Stimulated activated naive CD8-positive, alpha-beta T cell treated with anti-CD3 and anti-CD28 coated beads, Interleukin-15, amount 100 ng/mL, for 72 hours (primary cell): ENCODE measurements around the gene SETD2.
"Not testable (repeated sequence)": the region's sequence is repeated elsewhere in the genome, so short reads cannot be mapped to it uniquely, and the experiment has no call there.

Source experiments
- ATAC-seq: fragments of 150-1000 bp; cut with Tn5 transposase; 2 replicates; pipeline ENCODE4 v1.10.0; 2021; ENCODE audit warnings: mild to moderate bottlenecking, moderate library complexity
- DNase-seq, 2 donors: peaks; one replicate each; pipeline ENCODE4 v3.0.0; 2021 to 2022
- H3K27ac Mint-ChIP-seq, 2 donors: one replicate each; pipeline ENCODE4 v1.8.0; 2022; ENCODE audit warnings: mild to moderate bottlenecking in 2 of 2, mixed read lengths in 2 of 2, moderate library complexity in 2 of 2
- H3K27me3 Mint-ChIP-seq: one replicate; pipeline ENCODE4 v1.8.0; 2022; ENCODE audit warnings: mixed read lengths
- H3K4me1 Mint-ChIP-seq: one replicate; pipeline ENCODE4 v1.8.0; 2022; ENCODE audit warnings: mild to moderate bottlenecking, mixed read lengths
- H3K4me3 Mint-ChIP-seq, 2 donors: one replicate each; pipeline ENCODE4 v1.8.0; 2022; ENCODE audit warnings: mild to moderate bottlenecking in 2 of 2, mixed read lengths in 2 of 2, moderate library complexity in 1 of 2
- H3K9me3 Mint-ChIP-seq, 2 donors: one replicate each; pipeline ENCODE4 v1.8.0; 2022; ENCODE audit warnings: mixed read lengths in 2 of 2

SETD2 gene

DNA sequence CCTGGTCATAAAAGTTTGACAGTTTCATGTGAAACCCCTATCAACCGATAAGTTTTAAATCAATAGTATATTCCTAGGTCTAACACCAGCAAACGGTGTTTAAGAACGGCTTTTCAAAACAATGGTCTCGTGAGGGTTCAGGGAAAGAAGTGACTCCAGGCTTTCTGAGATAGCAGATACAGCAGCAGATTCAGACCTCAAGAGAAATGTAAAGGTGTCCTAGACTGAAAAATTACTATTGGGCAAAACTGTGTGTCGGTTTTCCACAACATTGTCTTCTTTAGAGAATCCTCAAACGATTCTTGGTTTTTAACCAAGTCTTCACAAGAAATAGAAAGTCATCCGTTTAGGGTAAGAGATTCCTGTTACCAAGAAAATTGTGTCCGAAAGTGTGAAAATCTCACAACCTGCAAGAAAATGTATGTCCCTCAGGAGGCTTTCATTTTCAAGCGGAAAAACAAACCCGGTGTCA, 1.2 kb downstream of the SETD2 start:
- H3K4me1 Mint-ChIP-seq, result peaks cover 56% of the 10 kb centered on the region
- no peak for ATAC-seq
- H3K9me3 Mint-ChIP-seq, result no peaks in the 10 kb centered on the region
- no peaks in the 10 kb centered on the region for H3K27me3 Mint-ChIP-seq
- H3K4me3 Mint-ChIP-seq, result peak overlapping the region; percentile 84 to 92
- no peak for DNase-seq
- peak overlapping the region; percentile 99 for H3K27ac Mint-ChIP-seq

DNA sequence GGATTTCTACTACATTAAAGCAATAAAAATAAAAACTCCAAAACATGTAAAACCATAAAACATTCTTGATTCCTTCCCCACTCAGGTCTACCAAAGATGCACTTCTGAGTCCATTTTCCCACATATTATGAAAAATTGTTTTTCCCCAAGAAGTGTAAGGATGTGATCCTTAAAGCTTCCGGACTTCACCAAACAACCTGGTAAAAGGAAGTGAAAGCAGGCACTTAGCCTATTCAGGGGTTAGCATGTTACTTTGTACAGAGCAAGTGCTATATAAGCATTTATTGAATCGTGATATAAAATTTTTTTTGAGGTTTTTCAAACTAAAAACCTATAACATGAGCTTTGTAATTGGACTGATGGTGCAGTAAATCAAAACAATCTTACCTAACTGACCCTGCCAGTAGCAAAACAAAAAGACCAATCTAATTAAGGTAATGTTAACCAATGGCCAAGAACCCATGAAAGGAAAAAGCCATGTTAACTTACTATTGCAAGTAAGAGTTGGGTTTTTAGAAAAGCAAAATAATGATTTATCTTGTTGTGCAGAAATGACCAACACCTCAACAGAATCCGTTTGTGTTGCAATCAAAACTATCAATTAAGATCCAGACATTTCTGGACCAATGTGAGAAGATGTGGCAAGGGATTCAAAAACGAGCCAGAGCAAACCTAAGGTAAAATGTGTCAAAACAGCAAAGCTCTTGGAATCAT, 1.8 kb downstream of the SETD2 start:
- H3K27ac Mint-ChIP-seq, result peak overlapping the region; percentile 99
- H3K4me3 Mint-ChIP-seq, result peak overlapping the region; percentile 84 to 92
- no peaks in the 10 kb centered on the region for H3K9me3 Mint-ChIP-seq
- H3K4me1 Mint-ChIP-seq, result peaks cover 61% of the 10 kb centered on the region
- ATAC-seq (no peak), DNase-seq (no peak)
- no peaks in the 10 kb centered on the region for H3K27me3 Mint-ChIP-seq

DNA sequence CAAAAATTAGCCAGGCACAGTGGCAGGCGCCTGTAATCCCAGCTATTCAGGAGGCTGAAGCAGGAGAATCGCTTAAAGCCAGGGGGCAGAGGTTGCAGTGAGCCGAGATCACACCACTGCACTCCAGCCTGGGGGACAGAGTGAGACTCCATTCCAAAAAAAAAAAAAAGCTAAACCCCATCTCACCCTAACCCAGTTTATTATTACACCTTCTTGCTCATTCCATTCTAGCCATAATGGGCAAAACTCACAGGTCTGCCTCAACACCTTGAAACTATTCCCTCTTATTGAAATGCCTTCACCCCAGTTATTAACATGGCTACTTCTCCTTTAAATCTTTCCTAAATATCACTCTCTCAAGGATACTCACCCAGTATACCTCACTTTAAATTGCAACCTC, 4.1 kb downstream of the SETD2 start:
- Mint-ChIP-seq H3K9me3 (no peaks in the 10 kb centered on the region), H3K4me3 (peak overlapping the region; percentile 11 to 50), H3K27ac (no peak overlapping the region), H3K4me1 (peaks cover 64% of the 10 kb centered on the region), H3K27me3 (no peaks in the 10 kb centered on the region)
- DNase-seq (no peak), ATAC-seq (no peak)

DNA sequence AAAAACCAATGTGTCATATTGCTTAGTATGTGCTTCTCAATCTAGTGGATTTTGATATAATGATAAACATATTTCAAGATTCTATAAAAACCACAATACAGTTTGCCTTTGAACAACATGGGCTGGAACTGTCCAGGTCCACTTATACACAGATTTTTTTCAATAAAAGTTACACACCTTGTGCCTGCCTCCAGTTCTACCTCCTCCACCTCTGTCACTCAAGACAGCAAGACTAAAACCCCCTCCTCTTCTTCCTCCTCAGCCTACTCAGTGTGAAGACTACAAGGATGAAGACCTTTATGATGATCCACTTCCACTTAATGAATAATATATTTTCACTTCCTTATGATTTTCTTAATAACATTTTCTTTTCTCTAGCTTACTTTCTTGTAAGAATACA, 5.7 kb downstream of the SETD2 start:
- no peaks in the 10 kb centered on the region for H3K27me3 Mint-ChIP-seq
- ATAC-seq (no peak), DNase-seq (no peak)
- H3K9me3 Mint-ChIP-seq, result no peaks in the 10 kb centered on the region
- no peak overlapping the region for H3K27ac Mint-ChIP-seq
- no peak overlapping the region for H3K4me3 Mint-ChIP-seq
- peaks cover 79% of the 10 kb centered on the region for H3K4me1 Mint-ChIP-seq

DNA sequence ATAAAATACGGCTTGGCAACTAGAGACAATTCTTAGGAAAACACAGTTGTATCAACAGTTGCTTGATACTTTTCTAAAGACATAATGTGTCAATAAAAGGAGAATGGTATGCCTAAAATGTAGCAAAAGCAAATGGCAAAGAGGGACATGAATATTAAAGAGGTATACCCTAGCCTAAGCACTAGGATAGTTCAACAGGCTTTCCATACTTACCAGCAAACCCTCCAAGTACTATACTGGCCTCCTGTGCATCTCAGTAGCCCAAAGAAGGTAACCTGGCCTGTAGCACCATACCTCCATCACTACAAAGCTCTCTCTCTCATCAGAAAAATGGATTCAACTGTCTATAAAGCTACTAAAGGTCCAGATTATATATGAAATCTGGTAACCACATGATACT, 7.5 kb downstream of the SETD2 start:
- H3K4me3 Mint-ChIP-seq, result no peak overlapping the region
- H3K9me3 Mint-ChIP-seq, result no peaks in the 10 kb centered on the region
- H3K27me3 Mint-ChIP-seq, result no peaks in the 10 kb centered on the region
- ATAC-seq (no peak), DNase-seq (no peak)
- no peak overlapping the region for H3K27ac Mint-ChIP-seq
- H3K4me1 Mint-ChIP-seq, result peaks cover 88% of the 10 kb centered on the region

DNA sequence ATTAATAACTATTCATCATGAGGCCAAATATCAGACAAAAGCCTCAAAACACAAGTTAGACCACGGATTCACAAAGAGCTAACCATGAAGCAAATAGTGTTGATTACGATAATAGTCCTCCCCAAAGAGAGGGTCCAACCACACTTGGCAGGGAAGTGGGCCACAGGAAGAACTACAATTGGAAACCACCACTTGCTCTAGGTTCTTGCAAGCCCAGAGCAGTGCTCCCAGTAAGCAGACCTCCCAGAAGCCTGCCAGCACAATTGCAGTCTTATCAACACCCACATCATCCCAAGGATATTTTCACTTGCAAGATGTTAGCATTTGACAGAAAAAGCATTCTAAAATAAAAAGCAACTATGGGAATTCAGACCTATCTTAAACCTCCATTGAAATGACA, 11.3 kb downstream of the SETD2 start:
- Mint-ChIP-seq H3K27ac (peak overlapping the region in 1 of 2 donors; percentile 12), H3K27me3 (no peaks in the 10 kb centered on the region), H3K9me3 (no peaks in the 10 kb centered on the region), H3K4me3 (no peak overlapping the region), H3K4me1 (peaks cover 62% of the 10 kb centered on the region)
- DNase-seq (no peak), ATAC-seq (no peak)

DNA sequence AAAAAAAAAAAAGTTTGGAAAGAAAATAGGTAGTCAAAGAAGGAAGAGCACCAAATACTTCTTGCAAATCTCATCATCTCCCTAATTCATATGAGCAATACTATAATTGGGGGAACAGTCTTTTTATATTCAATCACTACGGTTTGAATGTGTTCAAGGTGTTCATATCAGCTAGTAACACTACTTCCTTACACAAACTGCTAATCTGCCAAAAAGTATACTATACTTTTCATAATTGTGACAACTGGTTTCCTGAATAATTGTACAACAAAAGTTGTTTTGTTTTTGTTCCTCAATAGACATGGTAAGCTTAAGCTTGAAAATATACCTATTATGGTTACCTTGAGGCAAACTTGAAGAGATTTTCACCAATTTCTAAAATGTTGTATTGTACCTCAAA, 12.1 kb downstream of the SETD2 start:
- ATAC-seq (no peak), DNase-seq (no peak)
- Mint-ChIP-seq H3K27ac (no peak overlapping the region), H3K4me1 (peaks cover 55% of the 10 kb centered on the region), H3K4me3 (no peak overlapping the region), H3K27me3 (no peaks in the 10 kb centered on the region), H3K9me3 (no peaks in the 10 kb centered on the region)

DNA sequence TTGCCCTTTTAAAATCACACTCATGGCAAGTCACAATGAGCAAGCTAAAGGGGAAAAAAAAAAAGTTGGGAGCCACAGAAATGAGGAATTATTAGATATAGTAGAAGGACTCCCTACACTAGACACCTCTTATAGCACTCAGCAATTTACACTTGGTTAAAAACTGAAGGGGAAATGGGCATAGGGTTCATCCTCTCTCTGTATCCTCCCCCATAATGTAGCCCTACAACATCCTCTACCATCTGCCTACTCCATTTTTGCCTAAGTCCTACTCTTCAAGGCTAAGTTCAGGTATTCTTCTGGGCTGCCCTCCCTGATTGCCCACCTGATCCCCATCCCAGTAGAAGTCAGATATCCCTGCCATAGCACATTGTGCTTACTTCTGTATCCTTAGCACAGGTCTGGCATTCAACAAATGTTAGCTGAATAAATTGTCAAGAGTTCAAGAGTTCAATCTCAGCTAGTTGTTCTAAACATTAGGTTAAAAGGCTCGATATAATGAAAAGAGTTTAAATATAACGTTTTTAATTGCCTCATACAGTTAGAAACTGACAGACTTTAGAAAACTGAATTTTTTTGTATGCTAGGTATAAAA, 14.5 kb downstream of the SETD2 start:
- H3K4me3 Mint-ChIP-seq, result no peak overlapping the region

DNA sequence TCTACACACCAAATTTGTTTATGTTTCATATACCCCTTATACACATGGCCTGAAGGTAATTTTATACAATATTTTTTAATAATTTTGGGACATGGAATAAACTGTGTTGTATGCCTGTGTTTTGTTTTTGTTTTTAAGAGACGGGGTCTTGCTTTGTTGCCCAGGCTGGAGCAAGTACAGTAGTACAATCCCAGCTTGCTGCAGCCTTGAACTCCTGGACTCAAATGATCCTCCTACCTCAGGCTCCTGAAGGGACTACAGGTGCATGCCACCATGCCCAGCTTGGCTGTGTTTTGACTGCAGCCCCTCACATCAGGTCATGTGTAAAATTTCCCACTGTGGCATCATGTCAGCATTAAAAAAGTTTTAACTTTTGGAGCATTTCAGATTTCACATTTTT, 18.6 kb downstream of the SETD2 start:
- H3K27ac Mint-ChIP-seq, result no peak overlapping the region
- H3K27me3 Mint-ChIP-seq, result no peaks in the 10 kb centered on the region
- ATAC-seq (no peak), DNase-seq (no peak)
- no peak overlapping the region for H3K4me3 Mint-ChIP-seq
- no peaks in the 10 kb centered on the region for H3K9me3 Mint-ChIP-seq
- H3K4me1 Mint-ChIP-seq, result peaks cover 20% of the 10 kb centered on the region

More for the DNA sequence above, 14.5 kb downstream of the SETD2 start:
- ATAC-seq, result no peak
- Mint-ChIP-seq H3K9me3 (no peaks in the 10 kb centered on the region), H3K27me3 (no peaks in the 10 kb centered on the region), H3K27ac (no peak overlapping the region), H3K4me1 (peaks cover 37% of the 10 kb centered on the region)
- DNase-seq, result no peak

DNA sequence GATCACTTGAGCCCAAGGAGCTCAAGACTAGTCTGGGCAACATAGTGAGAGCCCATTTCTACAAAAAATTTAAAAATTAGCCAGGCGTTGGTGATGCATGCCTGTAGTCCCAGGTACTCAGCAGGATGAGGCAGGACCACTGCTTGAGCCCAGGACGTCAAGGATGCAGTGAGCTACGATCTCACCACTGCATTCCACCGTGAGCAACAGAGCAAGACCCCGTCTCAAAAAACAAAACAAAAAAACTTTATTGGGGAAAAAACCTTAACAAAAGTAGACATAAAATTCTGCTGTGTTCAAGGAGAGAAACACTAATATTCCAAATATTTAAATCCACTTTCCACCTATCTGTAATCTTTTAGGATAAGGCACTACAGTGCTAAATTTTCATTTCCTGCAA, 20.8 kb downstream of the SETD2 start:
- Mint-ChIP-seq H3K27ac (no peak overlapping the region), H3K9me3 (no peaks in the 10 kb centered on the region), H3K4me3 (no peak overlapping the region), H3K4me1 (peaks cover 21% of the 10 kb centered on the region), H3K27me3 (no peaks in the 10 kb centered on the region)
- DNase-seq (no peak), ATAC-seq (no peak)

DNA sequence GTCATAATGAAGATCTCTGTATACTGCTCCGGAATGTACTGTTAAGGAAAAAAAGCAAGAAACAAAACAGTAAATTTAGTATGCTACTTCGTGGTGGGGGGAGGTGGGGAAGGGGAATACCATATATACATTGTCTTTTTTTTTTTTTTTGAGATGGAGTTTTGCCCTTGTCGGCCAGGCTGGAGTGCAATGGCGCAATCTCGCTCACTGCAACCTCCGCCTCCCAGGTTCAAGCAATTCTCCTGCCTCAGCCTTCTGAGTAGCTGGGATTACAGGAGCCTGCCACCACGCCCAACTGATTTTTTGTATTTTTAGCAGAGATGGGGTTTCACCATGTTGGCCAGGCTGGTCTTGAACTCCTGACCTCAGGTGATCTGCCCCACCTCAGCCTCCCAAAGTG, 21.4 kb downstream of the SETD2 start:
- not testable (repeated sequence) for DNase-seq, H3K9me3 Mint-ChIP-seq, H3K27me3 Mint-ChIP-seq, H3K27ac Mint-ChIP-seq, H3K4me3 Mint-ChIP-seq, ATAC-seq
- peaks cover 21% of the 10 kb centered on the region for H3K4me1 Mint-ChIP-seq

DNA sequence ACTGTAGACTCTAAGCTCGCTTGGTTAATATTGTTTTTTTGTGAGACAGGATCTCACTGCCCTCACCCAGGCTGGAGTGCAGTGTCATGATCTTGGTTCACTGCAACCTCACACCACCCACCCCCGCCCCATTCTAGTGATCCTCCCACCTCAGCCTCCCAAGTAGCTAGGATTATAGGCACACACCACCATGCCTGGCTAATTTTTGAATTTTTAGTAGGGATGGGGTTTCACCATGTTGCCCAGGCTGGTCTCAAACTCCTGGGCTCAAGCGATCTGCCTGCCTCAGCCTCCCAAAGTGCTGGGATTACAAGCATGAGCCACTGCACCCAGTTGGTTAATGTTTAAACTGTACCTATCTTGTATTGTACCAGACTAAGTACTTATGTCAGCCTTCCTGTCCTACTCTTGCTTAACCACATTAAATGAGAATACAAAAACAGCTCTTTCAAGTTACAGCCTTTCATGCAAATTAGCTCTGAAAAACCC, 22.9 kb downstream of the SETD2 start:
- ATAC-seq, result peak; percentile 89
- H3K27me3 Mint-ChIP-seq, H3K27ac Mint-ChIP-seq, H3K4me3 Mint-ChIP-seq, H3K9me3 Mint-ChIP-seq, DNase-seq: not testable (repeated sequence)
- H3K4me1 Mint-ChIP-seq, result peaks cover 28% of the 10 kb centered on the region

DNA sequence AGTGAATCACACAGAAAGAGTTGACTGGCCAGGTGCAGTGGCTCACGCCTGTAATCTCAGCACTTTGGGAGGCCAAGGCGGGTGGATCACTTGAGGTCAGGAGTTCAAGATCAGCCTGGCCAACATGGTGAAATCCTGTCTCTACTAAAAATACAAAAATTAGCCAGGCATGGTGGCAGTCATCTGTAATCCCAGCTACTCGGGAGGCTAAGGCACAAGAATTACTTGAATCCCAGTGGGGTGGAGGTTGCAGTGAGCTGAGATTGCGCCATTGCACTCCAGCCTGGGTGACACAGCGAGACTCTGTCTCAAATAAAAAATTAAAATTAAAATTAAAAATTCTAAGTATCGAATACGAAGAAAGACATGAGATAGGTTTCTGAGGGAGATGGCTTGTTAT, 23.4 kb downstream of the SETD2 start:
- H3K27ac Mint-ChIP-seq, H3K9me3 Mint-ChIP-seq, H3K27me3 Mint-ChIP-seq, ATAC-seq, DNase-seq, H3K4me3 Mint-ChIP-seq: not testable (repeated sequence)
- H3K4me1 Mint-ChIP-seq, result peaks cover 33% of the 10 kb centered on the region

DNA sequence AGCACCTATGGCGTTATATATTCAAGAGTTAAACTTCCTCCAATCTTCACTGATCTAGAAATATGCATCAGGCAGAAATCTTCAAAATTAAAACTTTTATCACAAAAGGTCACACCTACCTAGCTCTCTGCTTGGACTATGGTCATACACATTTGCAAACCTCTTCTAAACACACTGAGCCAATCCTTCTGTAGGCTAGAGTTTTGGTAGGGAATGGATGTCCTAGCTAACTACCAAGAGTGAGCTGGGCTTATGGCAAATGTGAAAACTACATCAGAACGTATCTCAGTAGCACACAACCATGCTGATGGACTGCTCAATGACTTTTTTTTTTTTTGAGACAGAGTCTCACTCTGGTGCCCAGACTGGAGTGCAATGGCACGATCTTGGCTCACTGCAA, 29.6 kb downstream of the SETD2 start:
- Mint-ChIP-seq H3K27ac (no peak overlapping the region), H3K9me3 (no peaks in the 10 kb centered on the region), H3K27me3 (no peaks in the 10 kb centered on the region), H3K4me1 (peaks cover 51% of the 10 kb centered on the region), H3K4me3 (no peak overlapping the region)
- ATAC-seq (no peak), DNase-seq (no peak)

DNA sequence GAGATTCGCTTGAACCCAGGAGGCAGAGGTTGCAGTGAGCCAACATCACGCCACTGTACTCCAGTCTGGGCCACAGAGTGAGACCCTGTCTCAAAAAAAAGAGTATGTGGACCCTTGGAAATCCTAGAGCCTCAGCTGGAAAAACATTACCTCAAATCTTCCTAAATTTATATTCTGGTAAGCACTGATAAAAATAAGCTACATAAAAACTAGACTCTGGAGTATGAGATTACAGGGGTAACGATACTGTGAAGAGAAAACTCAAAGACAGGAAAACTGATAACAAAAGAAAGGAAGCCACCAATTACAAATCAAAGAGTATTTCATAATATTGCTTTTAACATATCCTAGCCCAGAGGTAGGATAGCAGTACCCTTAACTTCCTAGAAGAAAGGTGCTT, 30.3 kb downstream of the SETD2 start:
- no peak overlapping the region for H3K27ac Mint-ChIP-seq
- peaks cover 51% of the 10 kb centered on the region for H3K4me1 Mint-ChIP-seq
- no peaks in the 10 kb centered on the region for H3K27me3 Mint-ChIP-seq
- DNase-seq (no peak), ATAC-seq (no peak)
- no peak overlapping the region for H3K4me3 Mint-ChIP-seq
- no peaks in the 10 kb centered on the region for H3K9me3 Mint-ChIP-seq

DNA sequence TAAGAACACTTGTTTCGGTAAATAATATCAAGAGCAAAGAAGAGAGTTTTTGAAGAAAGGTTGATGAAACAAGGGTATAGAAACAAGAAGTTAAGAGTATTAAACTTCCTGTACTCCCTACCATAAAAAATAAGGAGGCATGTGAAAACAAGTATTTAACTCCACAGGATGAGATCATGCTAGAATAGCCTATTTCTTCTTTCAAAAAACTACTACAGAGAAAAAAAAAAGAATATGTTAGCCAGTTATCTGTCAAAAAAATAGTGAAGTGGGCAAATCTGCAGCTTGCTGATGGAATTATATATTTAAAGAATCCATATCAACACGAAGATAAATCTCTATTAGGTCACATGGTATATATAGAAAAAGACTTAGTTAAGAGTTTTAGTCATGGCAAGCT, 33.4 kb downstream of the SETD2 start:
- Mint-ChIP-seq H3K27me3 (no peaks in the 10 kb centered on the region), H3K9me3 (no peaks in the 10 kb centered on the region), H3K4me1 (peaks cover 49% of the 10 kb centered on the region), H3K27ac (no peak overlapping the region), H3K4me3 (no peak overlapping the region)
- ATAC-seq (no peak), DNase-seq (no peak)
